Measurements from ENCODE around the gene TMEFF1.

Gene TMEFF1

GRCh38 chr9:100626949-100627348 is 154.0 kb downstream of the TMEFF1 start:
- no peak for DNase-seq

Measured in NCI-H1694 (cell line).